GM19452 (cell line): Measurements from ENCODE around the gene DNASE1.
"Not testable (repeated sequence)": the region's sequence is repeated elsewhere in the genome, so short reads cannot be mapped to it uniquely, and the experiment has no call there.

Source experiments
- ATAC-seq: cut with Tn5 transposase; IDR thresholded peaks from one replicate; pipeline ENCODE4 v1.9.1; 2021; ENCODE audit not compliant: unreplicated experiment

The DNASE1 gene

DNA sequence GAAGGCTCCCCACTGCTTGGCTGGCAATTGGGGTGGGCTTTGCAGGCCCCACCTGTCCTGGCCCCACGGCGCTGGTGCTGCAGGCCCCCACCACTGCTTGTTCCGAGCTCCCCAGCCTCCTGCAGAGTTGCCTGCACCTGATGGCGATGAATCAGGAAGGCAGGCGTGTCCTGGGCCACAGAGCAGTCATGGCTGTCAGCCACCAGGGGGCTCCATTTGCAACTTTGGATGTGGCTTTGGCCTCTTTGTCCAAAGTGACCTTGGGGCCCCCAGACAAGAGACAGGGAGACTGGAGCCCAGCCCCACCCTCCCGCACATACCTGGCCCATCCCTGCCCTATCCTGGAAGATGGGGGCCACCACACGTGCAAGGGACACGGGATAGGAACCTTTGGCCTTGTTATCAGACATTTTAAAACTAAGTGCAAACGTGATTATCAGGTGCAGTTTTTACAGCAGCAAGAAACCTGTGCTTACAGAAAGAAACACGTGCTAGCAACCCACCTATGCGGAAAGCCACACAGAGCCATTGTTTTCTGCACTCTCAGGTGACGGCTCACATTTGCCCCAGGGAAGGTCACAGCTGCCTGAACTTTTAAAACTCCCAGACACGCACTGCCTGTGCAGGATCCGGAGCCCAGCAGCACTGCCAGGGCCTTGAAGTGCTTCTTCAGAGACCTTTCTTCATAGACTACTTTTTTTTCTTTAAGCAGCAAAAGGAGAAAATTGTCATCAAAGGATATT is at the start of gene DNASE1:
TSS of gene DNASE1 (plus strand) at position 443 of the 743 bp plus-strand sequence. CDS start 683 bp downstream, outside the sequence.
- no peak for ATAC-seq

DNA sequence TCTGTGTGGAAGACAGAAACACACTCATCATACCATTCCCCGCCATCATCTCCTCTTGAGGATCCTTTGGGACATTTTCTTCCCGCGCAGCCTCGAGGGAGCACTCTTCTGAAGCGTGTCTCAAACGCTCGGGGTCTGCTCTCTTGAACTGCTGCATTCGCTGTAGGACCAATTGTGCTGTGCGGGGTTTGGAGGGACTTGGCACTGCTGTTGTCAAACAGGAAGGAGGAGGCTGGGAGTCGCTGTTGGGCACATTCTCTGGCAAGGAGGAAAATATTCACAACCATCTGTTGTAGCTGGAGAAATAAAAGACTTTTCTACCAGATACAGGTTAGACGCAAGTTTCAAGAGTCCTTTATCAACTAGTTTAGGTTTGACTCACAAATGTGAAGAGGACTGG is 48.0 kb upstream of the DNASE1 start:
- no peak for ATAC-seq

GRCh38 chr16:3607161-3607560 is 47.3 kb upstream of the DNASE1 start:
- no peak for ATAC-seq

GRCh38 chr16:3607634-3608033 is 46.9 kb upstream of the DNASE1 start:
- no peak for ATAC-seq

- no peak for ATAC-seq
Observed at GRCh38 chr16:3608069-3608468, 46.4 kb upstream of the DNASE1 start.

- not testable (repeated sequence) for ATAC-seq
Observed at GRCh38 chr16:3608976-3609375, 45.5 kb upstream of the DNASE1 start.

GRCh38 chr16:3609895-3610697 is 44.4 kb upstream of the DNASE1 start:
- no peak for ATAC-seq

- ATAC-seq: no peak
Observed at GRCh38 chr16:3610698-3611145, 43.8 kb upstream of the DNASE1 start.

GRCh38 chr16:3611146-3611975 is 43.1 kb upstream of the DNASE1 start, which contains the start of gene SLX4:
TSS of gene SLX4 (minus strand) at chr16:3611606. CDS start at chr16:3608964, 2,642 bp downstream.
- ATAC-seq: peak; percentile 81

DNA sequence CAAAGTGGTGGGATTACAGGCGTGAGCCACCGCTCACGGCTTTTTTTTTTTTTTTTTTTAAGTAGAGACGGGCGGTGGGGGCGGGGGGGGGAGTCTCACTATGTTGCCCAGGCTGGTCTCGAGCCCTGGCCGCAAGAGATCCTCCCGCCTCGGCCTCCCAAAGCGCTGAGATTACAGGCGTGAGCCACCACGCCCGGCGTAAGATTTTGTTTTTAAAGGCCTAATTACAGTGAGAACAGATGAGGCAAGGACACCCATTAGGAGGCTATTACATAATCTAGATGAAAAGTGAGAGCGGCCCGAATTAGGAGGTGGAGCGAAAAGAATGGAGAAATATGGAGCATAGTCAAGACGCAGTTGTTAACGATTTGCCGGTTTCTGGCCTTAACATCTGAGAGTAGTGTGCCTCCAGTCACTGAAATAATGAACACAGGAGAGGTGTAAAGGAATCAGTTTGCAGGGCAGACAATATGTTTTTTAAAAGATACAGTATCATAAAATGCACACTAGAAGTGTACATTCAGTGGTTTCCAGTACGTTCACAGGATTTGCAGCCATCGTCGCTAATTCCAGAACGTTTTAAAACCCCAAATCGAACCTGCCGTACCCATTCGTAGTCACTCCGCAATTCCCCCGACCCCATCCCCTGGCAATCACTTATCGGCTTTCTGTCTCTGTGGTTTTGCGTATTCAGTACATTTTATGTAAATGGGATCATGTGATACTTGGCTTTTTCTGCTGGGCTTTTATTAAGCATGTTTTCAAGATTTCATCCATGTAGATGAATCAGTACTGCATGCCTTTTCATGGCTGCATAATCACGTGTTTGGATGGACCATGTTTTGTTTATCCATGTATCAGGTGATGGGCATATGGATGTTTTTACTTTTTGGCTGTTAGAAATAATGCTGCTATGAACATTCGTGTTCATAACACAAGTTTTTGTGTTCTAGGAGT is 41.7 kb upstream of the DNASE1 start:
- ATAC-seq: no peak

GRCh38 chr16:3618769-3619141 is 35.7 kb upstream of the DNASE1 start:
- ATAC-seq: no peak

DNA sequence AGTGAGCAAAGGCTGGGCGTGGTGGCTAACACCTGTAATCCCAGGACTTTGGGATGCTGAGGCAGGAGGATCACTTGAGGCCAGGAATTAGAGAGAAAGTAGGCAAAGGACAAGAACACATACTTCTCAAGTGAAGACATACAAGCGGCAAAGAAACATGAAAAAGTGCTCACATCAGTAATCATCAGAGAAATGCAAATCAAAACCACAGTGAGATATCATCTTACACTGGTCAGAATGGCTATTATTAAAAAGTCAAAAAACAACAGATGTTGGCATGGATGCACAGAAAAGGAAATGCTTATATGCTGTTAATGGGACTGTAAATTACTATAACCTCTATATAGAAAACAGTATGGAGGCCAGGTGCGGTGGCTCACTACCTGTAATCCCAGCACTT is 30.8 kb upstream of the DNASE1 start:
- no peak for ATAC-seq

DNA sequence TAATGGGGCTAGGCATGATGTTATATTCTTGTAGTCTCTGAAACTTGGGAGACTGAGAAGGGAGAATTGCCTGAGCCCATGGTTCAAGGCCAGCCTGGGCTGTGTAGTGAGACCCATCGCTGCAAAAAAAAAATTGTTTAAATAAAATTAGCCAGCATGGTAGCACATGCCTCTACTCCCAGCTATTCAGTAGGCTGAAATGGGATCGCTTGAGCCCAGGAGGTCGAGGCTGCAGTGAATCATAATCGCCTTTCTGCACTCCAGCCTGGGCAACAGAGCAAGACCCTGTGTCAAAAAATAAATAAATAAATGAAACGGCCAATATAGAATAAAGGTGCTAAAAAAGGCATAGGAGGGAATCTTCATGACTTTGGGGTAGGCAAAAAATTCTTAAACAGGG is 29.2 kb upstream of the DNASE1 start:
- ATAC-seq: no peak

DNA sequence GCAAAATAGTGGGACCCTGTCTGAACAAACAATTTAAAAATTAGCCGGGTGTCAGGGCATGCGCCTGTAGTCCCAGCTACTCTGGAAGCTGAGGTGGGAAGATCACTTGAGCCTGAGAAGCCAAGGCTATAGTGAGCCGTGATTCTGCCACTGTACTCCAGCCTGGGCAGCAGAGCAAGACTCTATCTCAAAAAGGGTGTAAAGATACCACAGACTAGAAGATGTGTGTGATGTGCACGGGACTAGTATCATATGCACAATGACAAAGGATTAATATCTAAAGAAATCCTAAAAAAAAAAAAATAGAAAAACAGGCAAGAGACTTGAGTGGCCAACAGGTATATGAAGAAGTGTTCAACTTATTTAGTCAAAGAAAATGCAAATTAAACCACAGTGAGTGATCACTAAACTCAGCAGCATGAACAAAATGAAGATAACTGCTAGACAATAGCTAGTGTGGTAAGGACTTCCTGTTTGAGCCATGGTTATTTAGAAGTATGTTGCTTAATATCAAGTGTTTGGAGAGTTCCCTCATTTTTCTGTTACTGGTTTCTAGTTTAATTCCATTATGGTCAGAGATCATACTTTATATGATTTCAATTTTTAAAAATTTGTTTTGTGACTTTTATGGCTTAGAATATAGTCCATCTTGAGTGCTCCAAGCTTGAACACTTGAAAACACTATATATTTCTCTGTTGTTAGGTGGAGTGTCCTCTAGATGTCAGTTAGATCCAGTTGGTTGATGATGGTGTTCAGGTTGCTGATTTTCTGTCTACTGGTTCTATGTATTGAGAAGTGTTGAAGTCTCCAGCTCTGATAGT is 28.4 kb upstream of the DNASE1 start:
- no peak for ATAC-seq

DNA sequence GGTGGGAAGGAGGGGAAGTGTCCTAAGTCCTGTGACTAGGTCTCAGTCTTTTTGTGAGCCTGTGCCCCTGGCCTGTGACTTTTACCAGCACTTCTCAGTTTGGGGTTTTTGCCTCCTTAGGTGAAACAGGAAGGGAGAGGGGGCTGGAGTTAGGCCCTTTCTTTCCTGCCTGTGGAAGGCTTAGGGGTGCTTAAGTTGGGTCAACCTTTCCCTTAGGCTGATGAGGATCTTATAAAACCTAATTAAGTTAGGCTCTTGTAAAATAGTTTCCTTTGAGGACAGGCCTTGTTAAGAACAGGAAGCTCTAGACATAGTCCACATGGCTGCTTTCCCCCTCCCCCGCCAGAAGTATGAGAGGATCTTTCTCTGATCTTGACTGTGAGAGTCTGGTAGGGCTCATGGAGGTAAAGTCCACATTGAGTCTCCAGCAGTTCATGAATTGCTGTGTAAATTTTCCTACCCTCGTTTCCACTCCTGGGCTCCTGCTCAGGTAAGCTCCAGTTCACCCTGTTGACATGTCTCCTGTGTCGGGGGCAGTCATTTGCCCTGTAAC is 17.0 kb upstream of the DNASE1 start:
- ATAC-seq: no peak

DNA sequence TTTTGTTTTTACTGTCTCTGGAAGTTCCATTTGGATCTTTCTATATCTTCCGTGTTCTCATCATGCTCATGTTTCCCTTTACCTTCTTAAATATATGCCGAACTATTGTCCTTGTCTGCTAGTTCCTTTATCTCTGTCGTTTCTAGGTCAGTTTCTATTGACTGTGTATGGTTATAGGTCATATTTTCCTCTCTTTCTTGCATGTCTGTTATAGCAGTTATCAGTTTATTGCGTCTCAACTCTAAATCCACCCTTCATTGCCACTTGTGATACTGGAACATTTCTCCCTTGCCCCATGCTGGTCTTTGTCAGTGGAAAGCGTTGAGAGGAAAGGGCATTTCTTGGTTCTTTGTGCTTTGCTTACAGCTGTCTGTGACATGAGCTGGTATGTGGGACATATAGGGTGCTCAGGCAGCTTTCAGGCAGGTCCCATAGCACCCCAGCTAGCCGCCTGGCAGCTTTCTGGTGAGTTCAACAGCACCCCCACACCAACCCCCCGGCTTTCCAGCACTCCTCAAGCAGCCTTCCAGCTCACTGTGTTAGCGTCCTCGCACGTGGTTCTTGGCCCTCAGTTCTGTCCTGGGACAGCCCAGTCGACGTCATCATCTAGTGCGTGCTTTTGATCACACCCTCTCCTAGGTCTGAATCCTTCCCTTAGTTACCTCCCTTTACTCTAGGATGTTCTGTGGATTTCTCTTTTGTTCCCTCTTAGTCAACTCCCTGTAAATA is 15.4 kb upstream of the DNASE1 start:
- ATAC-seq: no peak

- no peak for ATAC-seq
Observed at GRCh38 chr16:3640207-3640606, 14.3 kb upstream of the DNASE1 start.
